Measurements from ENCODE around the gene GTF3C4. TPM values are rescaled to one million over a fixed set of nuclear protein-coding genes. Genes with fewer than 3 reads are reported as not detected.

Gene GTF3C4
- total RNA-seq, 2 donors from 2014 or later = 14.4 to 18.8 TPM

- no peak overlapping the region for H3K27ac Mint-ChIP-seq
- ATAC-seq = no peak
- no peak for DNase-seq (ENCODE audit: low spot score)
- no peaks in the 10 kb centered on the region for H3K27me3 Mint-ChIP-seq
- no peaks in the 10 kb centered on the region for H3K4me1 Mint-ChIP-seq (ENCODE audit: low read depth in 2 of 2)
- H3K4me3 Mint-ChIP-seq = no peak overlapping the region
- H3K9me3 Mint-ChIP-seq = no peaks in the 10 kb centered on the region
- H3K36me3 Mint-ChIP-seq = no peaks in the 10 kb centered on the region
Measured at GRCh38 chr9:132637801-132638200, 32.5 kb upstream of the GTF3C4 start.

- ATAC-seq = no peak
- no peak overlapping the region for H3K4me3 Mint-ChIP-seq
Measured at GRCh38 chr9:132638240-132638639, 32.0 kb upstream of the GTF3C4 start.

GRCh38 chr9:132639322-132639721 lies 30.9 kb upstream of the GTF3C4 start:
- H3K27ac Mint-ChIP-seq = no peak overlapping the region
- H3K36me3 Mint-ChIP-seq = peaks cover under 1% of the 10 kb centered on the region
- no peak overlapping the region for H3K4me3 Mint-ChIP-seq
- ATAC-seq = no peak
- no peaks in the 10 kb centered on the region for H3K27me3 Mint-ChIP-seq
- H3K9me3 Mint-ChIP-seq = no peaks in the 10 kb centered on the region
- H3K4me1 Mint-ChIP-seq (ENCODE audit: low read depth in 2 of 2) = no peaks in the 10 kb centered on the region
- DNase-seq (ENCODE audit: low spot score) = no peak

More at GRCh38 chr9:132638240-132638639, 32.0 kb upstream of the GTF3C4 start:
- Mint-ChIP-seq H3K27ac (no peak overlapping the region), H3K36me3 (no peaks in the 10 kb centered on the region), H3K9me3 (no peaks in the 10 kb centered on the region), H3K27me3 (no peaks in the 10 kb centered on the region), H3K4me1 (ENCODE audit: low read depth in 2 of 2) (no peaks in the 10 kb centered on the region)
- DNase-seq (ENCODE audit: low spot score) = no peak

- Mint-ChIP-seq H3K4me3 (no peak overlapping the region), H3K27ac (no peak overlapping the region), H3K9me3 (no peaks in the 10 kb centered on the region), H3K36me3 (peaks cover 11% of the 10 kb centered on the region), H3K4me1 (ENCODE audit: low read depth in 2 of 2) (no peaks in the 10 kb centered on the region), H3K27me3 (no peaks in the 10 kb centered on the region)
- ATAC-seq (no peak), DNase-seq (ENCODE audit: low spot score) (no peak)
Measured at GRCh38 chr9:132641216-132641615, 29.0 kb upstream of the GTF3C4 start.

GRCh38 chr9:132644251-132644650 lies 26.0 kb upstream of the GTF3C4 start:
- Mint-ChIP-seq H3K4me1 (ENCODE audit: low read depth in 2 of 2) (no peaks in the 10 kb centered on the region), H3K9me3 (no peaks in the 10 kb centered on the region), H3K27me3 (no peaks in the 10 kb centered on the region), H3K36me3 (peaks cover 16% of the 10 kb centered on the region), H3K27ac (no peak overlapping the region), H3K4me3 (no peak overlapping the region)
- ATAC-seq (no peak), DNase-seq (ENCODE audit: low spot score) (no peak)

GRCh38 chr9:132645306-132645705 lies 25.0 kb upstream of the GTF3C4 start:
- DNase-seq (ENCODE audit: low spot score) (no peak), ATAC-seq (no peak)
- peaks cover 21% of the 10 kb centered on the region for H3K36me3 Mint-ChIP-seq
- H3K9me3 Mint-ChIP-seq = no peaks in the 10 kb centered on the region
- H3K27ac Mint-ChIP-seq = no peak overlapping the region
- H3K4me3 Mint-ChIP-seq = no peak overlapping the region
- no peaks in the 10 kb centered on the region for H3K4me1 Mint-ChIP-seq (ENCODE audit: low read depth in 2 of 2)
- H3K27me3 Mint-ChIP-seq = no peaks in the 10 kb centered on the region

- Mint-ChIP-seq H3K27ac (no peak overlapping the region), H3K4me3 (no peak overlapping the region)
- ATAC-seq = no peak
Measured at GRCh38 chr9:132645711-132646110, 24.6 kb upstream of the GTF3C4 start.

GRCh38 chr9:132646726-132647125 lies 23.5 kb upstream of the GTF3C4 start:
- no peak overlapping the region for H3K27ac Mint-ChIP-seq

More at GRCh38 chr9:132645711-132646110, 24.6 kb upstream of the GTF3C4 start:
- Mint-ChIP-seq H3K4me1 (ENCODE audit: low read depth in 2 of 2) (no peaks in the 10 kb centered on the region), H3K36me3 (peaks cover 24% of the 10 kb centered on the region), H3K9me3 (no peaks in the 10 kb centered on the region), H3K27me3 (no peaks in the 10 kb centered on the region)
- DNase-seq (ENCODE audit: low spot score) = no peak

GRCh38 chr9:132647355-132647754 lies 22.9 kb upstream of the GTF3C4 start:
- peaks cover 24% of the 10 kb centered on the region for H3K36me3 Mint-ChIP-seq
- H3K27ac Mint-ChIP-seq = no peak overlapping the region
- H3K9me3 Mint-ChIP-seq = no peaks in the 10 kb centered on the region
- H3K27me3 Mint-ChIP-seq = no peaks in the 10 kb centered on the region
- no peaks in the 10 kb centered on the region for H3K4me1 Mint-ChIP-seq (ENCODE audit: low read depth in 2 of 2)
- DNase-seq (ENCODE audit: low spot score) (no peak), ATAC-seq (no peak)
- no peak overlapping the region for H3K4me3 Mint-ChIP-seq

More at GRCh38 chr9:132646726-132647125, 23.5 kb upstream of the GTF3C4 start:
- peaks cover 24% of the 10 kb centered on the region for H3K36me3 Mint-ChIP-seq
- no peak for DNase-seq (ENCODE audit: low spot score)
- H3K9me3 Mint-ChIP-seq = no peaks in the 10 kb centered on the region
- H3K27me3 Mint-ChIP-seq = no peaks in the 10 kb centered on the region
- no peaks in the 10 kb centered on the region for H3K4me1 Mint-ChIP-seq (ENCODE audit: low read depth in 2 of 2)
- ATAC-seq = no peak
- H3K4me3 Mint-ChIP-seq = no peak overlapping the region

GRCh38 chr9:132647806-132648205 lies 22.5 kb upstream of the GTF3C4 start:
- no peaks in the 10 kb centered on the region for H3K27me3 Mint-ChIP-seq
- peaks cover 24% of the 10 kb centered on the region for H3K36me3 Mint-ChIP-seq
- H3K27ac Mint-ChIP-seq = no peak overlapping the region
- DNase-seq (ENCODE audit: low spot score) (no peak), ATAC-seq (no peak)
- no peak overlapping the region for H3K4me3 Mint-ChIP-seq
- no peaks in the 10 kb centered on the region for H3K9me3 Mint-ChIP-seq
- H3K4me1 Mint-ChIP-seq (ENCODE audit: low read depth in 2 of 2) = no peaks in the 10 kb centered on the region

GRCh38 chr9:132648283-132648682 lies 22.0 kb upstream of the GTF3C4 start:
- no peak overlapping the region for H3K27ac Mint-ChIP-seq
- no peaks in the 10 kb centered on the region for H3K27me3 Mint-ChIP-seq
- DNase-seq (ENCODE audit: low spot score) = no peak
- H3K4me1 Mint-ChIP-seq (ENCODE audit: low read depth in 2 of 2) = no peaks in the 10 kb centered on the region
- H3K9me3 Mint-ChIP-seq = no peaks in the 10 kb centered on the region
- no peak overlapping the region for H3K4me3 Mint-ChIP-seq
- no peak for ATAC-seq
- peaks cover 24% of the 10 kb centered on the region for H3K36me3 Mint-ChIP-seq

GRCh38 chr9:132648685-132649084 lies 21.6 kb upstream of the GTF3C4 start:
- H3K4me3 Mint-ChIP-seq = no peak overlapping the region
- DNase-seq (ENCODE audit: low spot score) (no peak), ATAC-seq (no peak)
- no peaks in the 10 kb centered on the region for H3K27me3 Mint-ChIP-seq
- no peaks in the 10 kb centered on the region for H3K4me1 Mint-ChIP-seq (ENCODE audit: low read depth in 2 of 2)
- peaks cover 24% of the 10 kb centered on the region for H3K36me3 Mint-ChIP-seq
- H3K9me3 Mint-ChIP-seq = no peaks in the 10 kb centered on the region
- no peak overlapping the region for H3K27ac Mint-ChIP-seq

GRCh38 chr9:132651259-132651658 lies 19.0 kb upstream of the GTF3C4 start:
- H3K27me3 Mint-ChIP-seq = no peaks in the 10 kb centered on the region
- H3K4me1 Mint-ChIP-seq (ENCODE audit: low read depth in 2 of 2) = no peaks in the 10 kb centered on the region
- ATAC-seq (no peak), DNase-seq (ENCODE audit: low spot score) (no peak)
- H3K27ac Mint-ChIP-seq = no peak overlapping the region
- no peak overlapping the region for H3K4me3 Mint-ChIP-seq
- H3K9me3 Mint-ChIP-seq = no peaks in the 10 kb centered on the region
- peaks cover 17% of the 10 kb centered on the region for H3K36me3 Mint-ChIP-seq

GRCh38 chr9:132656299-132656698 lies 14.0 kb upstream of the GTF3C4 start:
- Mint-ChIP-seq H3K9me3 (no peaks in the 10 kb centered on the region), H3K27ac (no peak overlapping the region), H3K4me3 (no peak overlapping the region), H3K4me1 (ENCODE audit: low read depth in 2 of 2) (no peaks in the 10 kb centered on the region), H3K27me3 (no peaks in the 10 kb centered on the region), H3K36me3 (peaks cover 13% of the 10 kb centered on the region)
- no peak for ATAC-seq
- no peak for DNase-seq (ENCODE audit: low spot score)

GRCh38 chr9:132662152-132662945 lies 7.9 kb upstream of the GTF3C4 start:
- DNase-seq (ENCODE audit: low spot score) (no peak), ATAC-seq (no peak)
- Mint-ChIP-seq H3K4me1 (ENCODE audit: low read depth in 2 of 2) (no peaks in the 10 kb centered on the region), H3K4me3 (no peak overlapping the region), H3K36me3 (peaks cover 9% of the 10 kb centered on the region), H3K27ac (no peak overlapping the region), H3K27me3 (no peaks in the 10 kb centered on the region), H3K9me3 (no peaks in the 10 kb centered on the region)

All from natural killer cell treated with Interleukin-12 subunit alpha and Interleukin-12 subunit beta and Interleukin-15 and Interleukin-18, amount 100 ng/mL, for 72 hours (primary cell).